Cardiac muscle cell (in vitro differentiated cells and primary cell): Measurements from ENCODE around the gene PEAR1. TPM values are rescaled to one million over a fixed set of nuclear protein-coding genes. Genes with fewer than 3 reads are reported as not detected.
A peak's percentile ranks its signal among the peaks of the same experiment; 100 is the strongest.

ENCODE experiments used
- DNase-seq, 2 donors: peaks; one replicate each; pipeline versions ENCODE4 v3.0.0 to v3.0.0-alpha.2; 2010 to 2017; ENCODE audit warnings: low read depth in 1 of 2, low spot score in 1 of 2
- H3K27ac ChIP-seq: fragments of 200-600 bp; sonication (generic); 2 replicates; pipeline ENCODE4 v1.5.1; 2016
- H3K27me3 ChIP-seq: fragments of 200-600 bp; sonication (generic); 2 replicates; pipeline ENCODE4 v1.6.0; 2016; ENCODE audit warnings: control low read depth
- H3K36me3 ChIP-seq: fragments of 200-600 bp; sonication (generic); 2 replicates; pipeline ENCODE4 v1.5.1; 2016; ENCODE audit warnings: control low read depth
- H3K4me1 ChIP-seq: fragments of 200-600 bp; sonication (generic); 2 replicates; pipeline ENCODE4 v1.8.1; 2017; ENCODE audit warnings: low read depth, mild to moderate bottlenecking, mixed run types
- H3K4me3 ChIP-seq: fragments of 200-600 bp; sonication (generic); 2 replicates; pipeline ENCODE4 v1.5.1; 2016; ENCODE audit warnings: mild to moderate bottlenecking
- H3K9me3 ChIP-seq: fragments of 200-600 bp; sonication (generic); 2 replicates; pipeline ENCODE4 v1.5.1; 2017; ENCODE audit warnings: low read depth, mild to moderate bottlenecking, control low read depth
- polyA plus RNA-seq: library from polyadenylated mRNA; unstranded; fragments of >200 nt; fragmentation: Nextera tagmentation; extraction: Ambion mirVana; gene quantifications from 2 replicates; pipeline ENCODE4 v1.2.1, GENCODE V29; 2016
- total RNA-seq: library from RNA; depleted of rRNA; stranded (reverse); fragments of >200 nt; gene quantifications from 2 replicates; pipeline ENCODE4 v1.2.3, GENCODE V29; 2016
- TF ChIP-seq, protein P1 (sequence below): IDR thresholded peaks from 2 replicates; pipeline ENCODE4 v1.5.1; 2012; ENCODE audit warnings: low read depth, mild to moderate bottlenecking, low read length

PEAR1 gene
- total and polyA plus RNA-seq, 2 experiments from 2014 or later: 0.57 to 1.1 TPM

DNA sequence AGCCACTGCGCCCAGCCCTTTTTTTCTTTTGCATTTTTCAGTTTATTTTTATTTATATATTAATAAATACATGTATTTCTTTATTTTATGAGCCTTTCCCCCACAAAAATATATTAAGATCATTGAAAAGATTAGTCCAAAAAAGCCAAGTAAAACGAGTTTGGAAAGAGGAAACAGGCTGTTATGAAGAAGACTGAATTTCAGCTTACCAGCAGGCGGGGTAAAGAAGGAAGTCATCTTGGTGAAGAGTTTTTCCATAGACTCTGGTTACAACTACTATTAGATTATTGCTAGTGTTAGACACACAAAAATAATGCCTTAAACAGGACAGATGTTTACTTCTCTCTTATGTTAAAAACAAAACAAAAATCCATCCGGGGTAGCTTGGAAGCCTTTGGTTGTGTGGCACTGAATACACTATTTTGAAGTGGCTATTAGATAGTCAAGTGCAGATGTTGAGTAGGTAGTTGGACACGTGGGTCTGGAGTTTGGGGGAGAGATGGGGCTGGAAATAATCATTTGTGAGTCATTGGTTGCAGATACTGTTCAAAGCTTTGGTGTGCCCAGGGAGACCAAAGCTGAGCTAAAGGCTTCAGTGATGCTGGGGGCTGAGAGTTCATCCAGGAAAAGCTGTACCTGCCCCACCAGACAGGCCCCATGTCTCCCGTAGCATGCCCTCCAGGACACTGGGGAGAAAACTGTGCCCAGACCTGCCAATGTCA is 18.2 kb downstream of the PEAR1 start:
- no peaks in the 10 kb centered on the region for H3K36me3 ChIP-seq
- H3K27me3 ChIP-seq: no peaks in the 10 kb centered on the region
- H3K9me3 ChIP-seq: no peaks in the 10 kb centered on the region
- TF ChIP-seq, protein P1, sequence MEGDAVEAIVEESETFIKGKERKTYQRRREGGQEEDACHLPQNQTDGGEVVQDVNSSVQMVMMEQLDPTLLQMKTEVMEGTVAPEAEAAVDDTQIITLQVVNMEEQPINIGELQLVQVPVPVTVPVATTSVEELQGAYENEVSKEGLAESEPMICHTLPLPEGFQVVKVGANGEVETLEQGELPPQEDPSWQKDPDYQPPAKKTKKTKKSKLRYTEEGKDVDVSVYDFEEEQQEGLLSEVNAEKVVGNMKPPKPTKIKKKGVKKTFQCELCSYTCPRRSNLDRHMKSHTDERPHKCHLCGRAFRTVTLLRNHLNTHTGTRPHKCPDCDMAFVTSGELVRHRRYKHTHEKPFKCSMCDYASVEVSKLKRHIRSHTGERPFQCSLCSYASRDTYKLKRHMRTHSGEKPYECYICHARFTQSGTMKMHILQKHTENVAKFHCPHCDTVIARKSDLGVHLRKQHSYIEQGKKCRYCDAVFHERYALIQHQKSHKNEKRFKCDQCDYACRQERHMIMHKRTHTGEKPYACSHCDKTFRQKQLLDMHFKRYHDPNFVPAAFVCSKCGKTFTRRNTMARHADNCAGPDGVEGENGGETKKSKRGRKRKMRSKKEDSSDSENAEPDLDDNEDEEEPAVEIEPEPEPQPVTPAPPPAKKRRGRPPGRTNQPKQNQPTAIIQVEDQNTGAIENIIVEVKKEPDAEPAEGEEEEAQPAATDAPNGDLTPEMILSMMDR: no peak
- no peak overlapping the region for H3K27ac ChIP-seq
- peaks cover 8% of the 10 kb centered on the region for H3K4me1 ChIP-seq
- H3K4me3 ChIP-seq: no peak overlapping the region
- DNase-seq: no peak

- DNase-seq: no peak
- TF ChIP-seq, protein P1: no peak
- H3K9me3 ChIP-seq: no peaks in the 10 kb centered on the region
- H3K27ac ChIP-seq: no peak overlapping the region
- H3K4me1 ChIP-seq: peaks cover 8% of the 10 kb centered on the region
- H3K4me3 ChIP-seq: no peak overlapping the region
- peaks cover 1% of the 10 kb centered on the region for H3K27me3 ChIP-seq
- no peaks in the 10 kb centered on the region for H3K36me3 ChIP-seq
These were observed 18.8 kb downstream of the PEAR1 start for GRCh38 chr1:156912310-156912709.

- peaks cover 8% of the 10 kb centered on the region for H3K4me1 ChIP-seq
- TF ChIP-seq, protein P1: no peak
These were observed 19.6 kb downstream of the PEAR1 start for GRCh38 chr1:156912861-156913808.

GRCh38 chr1:156913809-156914387 is 20.4 kb downstream of the PEAR1 start:
- Histone ChIP-seq H3K36me3 (no peaks in the 10 kb centered on the region), H3K27ac (no peak overlapping the region), H3K27me3 (peaks cover 3% of the 10 kb centered on the region), H3K4me3 (no peak overlapping the region), H3K9me3 (no peaks in the 10 kb centered on the region), H3K4me1 (peaks cover 8% of the 10 kb centered on the region)
- TF ChIP-seq, protein P1: no peak
- DNase-seq: no peak

More at GRCh38 chr1:156912861-156913808, 19.6 kb downstream of the PEAR1 start:
- no peak overlapping the region for H3K27ac ChIP-seq
- peaks cover 3% of the 10 kb centered on the region for H3K27me3 ChIP-seq
- no peak for DNase-seq
- H3K9me3 ChIP-seq: no peaks in the 10 kb centered on the region
- H3K36me3 ChIP-seq: no peaks in the 10 kb centered on the region
- no peak overlapping the region for H3K4me3 ChIP-seq

- Histone ChIP-seq H3K36me3 (no peaks in the 10 kb centered on the region), H3K4me1 (peaks cover 8% of the 10 kb centered on the region), H3K9me3 (no peaks in the 10 kb centered on the region), H3K27ac (no peak overlapping the region), H3K4me3 (no peak overlapping the region), H3K27me3 (peaks cover 3% of the 10 kb centered on the region)
- TF ChIP-seq, protein P1: no peak
- peak in 1 of 2 donors; percentile 90 for DNase-seq
These were observed 20.9 kb downstream of the PEAR1 start for GRCh38 chr1:156914440-156914856.
